ENCODE data around the gene DIP2C.
"Not testable (repeated sequence)": the region's sequence is repeated elsewhere in the genome, so short reads cannot be mapped to it uniquely, and the experiment has no call there.

The DIP2C gene

DNA sequence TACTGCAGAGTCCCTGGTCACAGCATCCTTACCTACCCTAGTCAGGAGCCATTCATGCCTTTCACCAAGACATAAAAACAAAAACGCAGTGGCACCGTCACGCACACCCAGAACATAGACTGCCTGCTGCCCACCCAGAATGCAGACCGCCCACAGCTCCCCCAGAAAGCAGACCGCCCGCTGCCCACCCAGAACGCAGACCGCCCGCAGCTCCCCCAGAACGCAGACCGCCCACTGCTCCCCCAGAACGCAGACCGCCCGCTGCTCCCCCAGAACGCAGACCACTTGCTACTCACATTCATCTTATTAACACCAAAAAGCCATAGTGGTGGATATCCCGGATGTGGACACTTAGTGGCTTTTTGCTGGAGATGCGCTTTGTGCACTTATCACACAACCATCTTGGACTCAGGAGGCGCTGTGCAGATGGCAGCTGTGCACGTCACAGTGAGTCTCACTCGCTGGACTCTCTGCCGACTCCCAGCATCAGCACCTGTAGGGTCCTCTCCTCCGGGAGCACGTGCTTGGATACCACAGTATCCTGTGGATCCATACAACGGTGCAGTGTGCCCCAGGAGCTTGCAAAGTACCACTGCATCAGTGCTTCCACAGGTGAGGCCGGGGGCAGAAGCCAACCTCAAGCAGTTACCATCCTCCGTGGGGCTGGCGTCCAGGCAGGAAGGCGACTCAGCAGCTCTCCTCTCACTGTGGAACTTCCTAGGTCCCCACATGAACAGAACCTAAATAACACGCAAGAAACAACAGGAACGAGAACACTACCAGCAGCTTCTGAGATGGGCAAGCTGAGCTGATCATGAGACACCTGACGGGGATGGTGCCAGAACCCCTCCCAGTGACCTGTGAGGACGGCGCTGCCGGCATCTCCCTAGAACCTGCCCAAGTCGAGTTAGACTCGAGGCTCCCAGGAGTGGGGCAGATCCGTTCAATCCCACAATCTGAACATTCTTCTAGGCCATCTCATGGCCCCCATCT is 161.0 kb downstream of the DIP2C start:
- DNase-seq, result no peak

- DNase-seq, result no peak
Observed at GRCh38 chr10:527416-527815, 162.1 kb downstream of the DIP2C start.

GRCh38 chr10:526651-527312 is 162.7 kb downstream of the DIP2C start:
- DNase-seq, result no peak

GRCh38 chr10:525565-526315 is 163.7 kb downstream of the DIP2C start:
- DNase-seq, result no peak

DNA sequence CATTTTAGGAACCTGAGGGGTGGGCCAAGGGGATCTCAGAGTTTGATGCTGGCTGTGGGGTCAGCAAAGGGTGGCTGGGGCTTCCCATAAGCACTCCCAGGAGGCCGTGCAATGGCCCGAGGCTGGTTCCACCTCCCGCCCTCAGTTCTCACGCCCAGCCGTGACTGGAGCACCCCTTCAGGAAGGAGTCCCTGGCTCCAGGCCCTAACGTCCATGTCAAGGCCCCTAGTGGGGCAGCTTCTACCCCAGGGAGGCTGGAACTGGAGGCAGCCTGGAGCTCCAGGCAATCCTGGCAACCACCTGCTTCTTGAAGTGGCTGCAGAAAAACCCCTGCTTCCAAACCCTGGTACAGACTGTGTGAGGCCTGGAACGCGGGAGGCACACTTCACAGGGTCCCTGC is 165.5 kb downstream of the DIP2C start:
- no peak for DNase-seq

DNA sequence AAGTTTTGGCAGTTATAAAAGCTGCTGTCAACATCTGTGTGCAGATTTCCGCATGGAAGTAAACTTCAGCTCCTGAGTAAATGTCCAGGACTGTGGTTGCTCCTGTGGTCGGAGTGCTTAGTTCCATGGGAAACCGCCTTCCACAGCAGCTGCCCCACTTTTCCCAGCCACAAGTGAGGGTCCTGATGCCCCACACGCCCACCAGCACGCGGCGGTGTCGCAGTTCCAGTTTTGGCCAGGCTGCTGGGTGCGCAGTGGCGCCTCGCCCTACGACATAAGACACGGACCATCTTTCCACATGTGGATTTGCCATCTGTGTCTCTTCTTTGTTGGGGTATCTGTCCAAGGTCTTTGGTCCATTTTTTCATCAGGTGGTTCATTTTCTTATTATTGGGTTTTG is 167.1 kb downstream of the DIP2C start:
- DNase-seq, result no peak

DNA sequence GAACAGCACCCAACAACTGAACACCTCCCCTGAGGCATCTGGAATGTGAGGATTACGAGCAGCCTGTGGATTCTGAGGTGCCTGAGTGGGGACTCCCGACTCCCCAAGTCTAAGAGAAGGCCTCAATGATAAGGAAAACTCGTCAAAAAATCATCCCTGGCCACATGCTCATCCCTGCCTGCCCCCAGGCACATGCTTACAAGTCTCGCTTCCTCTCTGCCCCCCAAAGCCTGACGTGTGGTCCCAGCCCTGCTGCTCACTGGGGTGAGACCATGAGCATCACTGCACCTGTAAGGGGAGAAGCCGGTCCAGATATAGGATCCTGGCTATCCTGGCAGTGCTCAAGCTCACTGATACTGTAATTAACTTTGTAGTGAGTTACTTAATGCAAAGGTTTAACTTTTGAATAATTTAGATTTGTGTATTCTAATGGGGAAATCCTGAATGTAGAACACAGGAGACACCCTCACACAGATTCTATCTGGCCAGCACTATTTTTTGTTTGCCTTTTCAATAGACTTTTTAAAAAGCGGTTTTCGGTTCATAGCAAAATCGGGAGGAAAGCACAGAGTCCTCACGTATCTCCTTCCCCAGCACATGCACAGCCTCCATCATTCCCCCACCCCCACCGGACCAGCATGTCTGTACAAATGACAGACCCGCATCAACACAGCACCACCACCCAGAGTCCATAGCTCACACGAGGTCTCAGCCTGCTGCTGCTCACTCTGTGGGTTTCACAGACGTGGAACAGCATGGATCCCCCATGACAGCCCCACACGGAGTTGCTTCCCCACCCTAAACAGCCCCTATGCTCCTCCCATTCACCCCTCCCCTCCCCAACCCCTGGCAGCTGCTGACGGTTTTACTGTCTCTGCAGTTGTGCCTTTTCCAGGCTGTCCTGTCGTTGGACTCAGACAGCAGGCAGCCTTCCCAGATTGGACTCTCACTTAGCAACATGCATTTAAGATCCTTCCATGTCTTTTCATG is 167.9 kb downstream of the DIP2C start:
- DNase-seq, result no peak

DNA sequence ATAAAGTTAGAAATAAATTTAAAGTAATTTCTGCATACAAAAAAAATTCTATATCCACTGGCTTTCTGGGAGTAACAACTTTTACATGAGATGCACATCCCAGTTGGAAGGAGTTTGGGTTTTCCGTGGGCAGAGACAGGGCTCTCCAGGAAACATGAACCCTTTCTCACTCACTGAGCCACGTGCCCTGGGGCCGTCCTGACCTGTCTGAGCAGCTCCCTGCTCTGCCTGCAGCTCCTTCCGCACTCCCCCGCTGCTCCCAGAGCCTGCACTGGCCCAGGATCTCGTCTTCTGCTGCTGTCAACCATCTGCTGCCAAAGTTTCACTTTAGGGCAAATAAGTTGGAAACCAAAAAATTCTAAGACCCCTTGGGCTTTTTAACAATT is 169.1 kb downstream of the DIP2C start:
- DNase-seq, result no peak

- DNase-seq, result no peak
Observed at GRCh38 chr10:519716-520401, 169.6 kb downstream of the DIP2C start.

- DNase-seq, result no peak
Observed at GRCh38 chr10:519055-519715, 170.3 kb downstream of the DIP2C start.

- no peak for DNase-seq
Observed at GRCh38 chr10:517872-518475, 171.5 kb downstream of the DIP2C start.

DNA sequence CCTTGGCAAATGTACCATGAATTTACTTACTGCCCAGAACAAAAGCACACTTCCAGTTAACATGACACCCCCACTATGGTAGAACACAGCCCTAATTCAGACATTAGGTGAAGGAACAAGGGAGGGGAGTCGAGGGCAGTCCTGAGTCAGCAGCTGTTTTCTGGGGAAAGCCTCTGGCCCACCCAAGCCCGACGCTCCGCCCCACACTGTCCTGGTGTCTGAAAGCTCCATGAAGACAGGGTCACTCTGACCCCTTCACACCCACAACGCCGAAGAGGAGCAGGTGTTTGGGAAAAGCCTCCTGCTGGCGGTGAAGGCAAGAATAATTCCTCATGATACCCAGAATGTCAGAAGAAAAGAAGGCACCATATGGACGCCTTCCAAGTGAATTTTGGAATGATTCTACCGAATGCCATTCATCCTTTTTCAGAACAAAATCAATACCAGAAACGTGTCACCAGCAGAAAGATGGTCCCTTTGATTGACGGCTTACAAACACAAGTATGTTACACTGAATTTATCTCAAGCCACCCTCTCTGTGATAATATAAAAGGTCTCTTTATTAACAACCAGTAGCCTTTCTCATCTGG is 172.1 kb downstream of the DIP2C start:
- DNase-seq, result no peak

DNA sequence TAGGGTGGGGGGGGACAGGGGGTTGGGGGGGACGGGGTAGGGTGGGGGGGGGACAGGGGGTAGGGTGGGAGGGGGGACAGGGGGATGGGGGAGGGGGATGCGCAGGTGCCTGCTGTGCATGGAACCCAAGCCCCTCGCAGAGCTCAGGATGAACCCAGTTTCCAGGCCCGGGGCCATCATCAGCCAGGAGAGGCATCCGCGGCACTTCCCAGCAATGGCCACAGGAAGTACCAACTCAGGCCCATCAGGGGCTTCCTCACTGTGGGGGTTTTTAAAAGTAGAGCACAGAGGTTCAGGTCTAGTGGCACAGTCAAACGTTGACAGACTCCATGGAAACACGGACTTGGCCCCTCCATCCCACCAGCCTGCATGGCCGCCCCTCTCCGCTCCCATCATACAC is 172.7 kb downstream of the DIP2C start:
- no peak for DNase-seq

- DNase-seq, result no peak
Observed at GRCh38 chr10:515674-516073, 173.8 kb downstream of the DIP2C start.

GRCh38 chr10:514137-514671 is 175.3 kb downstream of the DIP2C start:
- peak; percentile 98 for DNase-seq

GRCh38 chr10:513393-513792 is 176.1 kb downstream of the DIP2C start:
- no peak for DNase-seq

DNA sequence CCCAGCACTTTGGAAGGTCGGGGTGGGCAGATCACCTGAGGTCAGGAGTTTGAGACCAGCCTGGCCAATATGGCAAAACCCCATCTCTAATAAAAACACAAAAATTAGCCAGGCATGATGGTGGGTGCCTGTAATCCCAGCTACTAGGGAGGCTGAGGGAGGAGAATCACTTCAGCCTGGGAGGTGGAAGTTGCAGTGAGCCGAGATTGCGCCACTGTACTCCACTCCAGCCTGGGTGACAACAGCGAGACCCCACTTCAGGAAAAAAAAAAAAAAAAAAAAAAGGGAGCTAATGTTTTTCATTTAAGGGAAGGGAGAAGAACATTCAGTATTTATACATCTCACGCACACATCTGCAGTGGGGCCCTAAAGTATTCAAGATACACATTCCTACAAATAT is 176.8 kb downstream of the DIP2C start:
- DNase-seq, result not testable (repeated sequence)

- no peak for DNase-seq
Observed at GRCh38 chr10:511849-512191, 177.6 kb downstream of the DIP2C start.

- peak; percentile 83 for DNase-seq
Observed at GRCh38 chr10:511101-511848, 178.2 kb downstream of the DIP2C start.

Data from NCI-H146 (cell line).